Astrocyte (in vitro differentiated cells and primary cell): ENCODE data around the gene P2RY6. TPM values are rescaled to one million over a fixed set of nuclear protein-coding genes. Genes with fewer than 3 reads are reported as not detected.

Experiments used
- DNase-seq: peaks from one replicate; pipeline ENCODE4 v3.0.0-alpha.2; 2010; ENCODE audit warnings: low read depth
- FAIRE-seq: peaks from 2 replicates; lab custom pipeline; 2011; peaks lifted over from hg19 to GRCh38; lab: Jason Lieb, UNC
- H2AFZ ChIP-seq: 2 replicates; pipeline ENCODE4 v1.6.0; 2012; ENCODE audit warnings: low read depth, low read length, inconsistent platforms
- H3K27ac ChIP-seq: 2 replicates; pipeline ENCODE4 v1.5.1; 2011; ENCODE audit warnings: low read depth, low read length, inconsistent platforms
- H3K27me3 ChIP-seq: 2 replicates; pipeline ENCODE4 v1.6.0; 2011; ENCODE audit warnings: low read length, inconsistent platforms; ENCODE audit not compliant: insufficient read depth
- H3K36me3 ChIP-seq: 2 replicates; pipeline ENCODE4 v1.5.1; 2011; ENCODE audit warnings: low read length, inconsistent platforms; ENCODE audit not compliant: insufficient read depth
- H3K4me1 ChIP-seq: 2 replicates; pipeline ENCODE4 v1.5.1; 2011; ENCODE audit warnings: low read length, inconsistent platforms; ENCODE audit not compliant: insufficient read depth
- H3K4me2 ChIP-seq: 2 replicates; pipeline ENCODE4 v1.6.0; 2012; ENCODE audit warnings: low read length, inconsistent platforms
- H3K4me3 ChIP-seq: 2 replicates; pipeline ENCODE4 v1.5.1; 2011; ENCODE audit warnings: low read depth, mild to moderate bottlenecking, low read length, inconsistent platforms; ENCODE audit not compliant: insufficient read depth
- H3K79me2 ChIP-seq: 2 replicates; pipeline ENCODE4 v1.6.0; 2012; ENCODE audit warnings: mild to moderate bottlenecking, low read length, inconsistent platforms; ENCODE audit not compliant: insufficient read depth
- H3K9ac ChIP-seq: 2 replicates; pipeline ENCODE4 v1.6.0; 2012; ENCODE audit warnings: mild to moderate bottlenecking, low read length, inconsistent platforms
- H3K9me3 ChIP-seq: 2 replicates; pipeline ENCODE4 v1.5.1; 2012; ENCODE audit warnings: low read depth, mild to moderate bottlenecking, low read length, inconsistent platforms; ENCODE audit not compliant: insufficient read depth
- H4K20me1 ChIP-seq: 2 replicates; pipeline ENCODE4 v1.6.0; 2012; ENCODE audit warnings: low read length, inconsistent platforms; ENCODE audit not compliant: insufficient read depth
- H3K27ac Mint-ChIP-seq: one replicate; pipeline ENCODE4 v1.8.0; 2021; ENCODE audit warnings: mild to moderate bottlenecking, mixed read lengths; ENCODE audit not compliant: unreplicated experiment
- H3K27me3 Mint-ChIP-seq: one replicate; pipeline ENCODE4 v1.8.0; 2021; ENCODE audit warnings: low read depth, mixed read lengths; ENCODE audit not compliant: unreplicated experiment
- H3K36me3 Mint-ChIP-seq: one replicate; pipeline ENCODE4 v1.8.0; 2021; ENCODE audit warnings: low read depth, mixed read lengths; ENCODE audit not compliant: unreplicated experiment
- H3K4me1 Mint-ChIP-seq: one replicate; pipeline ENCODE4 v1.8.0; 2021; ENCODE audit warnings: low read depth, mixed read lengths; ENCODE audit not compliant: unreplicated experiment
- H3K4me3 Mint-ChIP-seq: one replicate; pipeline ENCODE4 v1.8.0; 2021; ENCODE audit warnings: mild to moderate bottlenecking, moderate library complexity, mixed read lengths; ENCODE audit not compliant: unreplicated experiment
- H3K9me3 Mint-ChIP-seq: one replicate; pipeline ENCODE4 v1.8.0; 2021; ENCODE audit warnings: mild to moderate bottlenecking, mixed read lengths; ENCODE audit not compliant: unreplicated experiment
- CTCF ChIP-seq: IDR thresholded peaks from 2 replicates; pipeline ENCODE4 v1.5.1; 2011; ENCODE audit warnings: low read depth, mild to moderate bottlenecking, inconsistent platforms, low read length, moderate library complexity; ENCODE audit not compliant: insufficient read depth
- EZH2 ChIP-seq: IDR thresholded peaks from 2 replicates; pipeline ENCODE4 v1.6.1; 2012; ENCODE audit warnings: mild to moderate bottlenecking, low read length, inconsistent platforms; ENCODE audit not compliant: insufficient read depth
- total RNA-seq: library from RNA; stranded (reverse); gene quantifications from 2 replicates; pipeline ENCODE4 v1.2.1, GENCODE V29; 2021

The P2RY6 gene
- total RNA-seq, 1 donor from 2014 or later = 0.75 TPM

GRCh38 chr11:73265278-73265810 is 6.8 kb upstream of the P2RY6 start:
- H3K36me3 Mint-ChIP-seq = no peaks in the 10 kb centered on the region
- no peaks in the 10 kb centered on the region for H3K9me3 Mint-ChIP-seq
- Histone ChIP-seq H3K79me2 (no peaks in the 10 kb centered on the region), H3K4me1 (no peaks in the 10 kb centered on the region), H3K4me2 (peak overlapping the region; percentile 79), H3K9ac (no peak overlapping the region), H3K27ac (no peak overlapping the region), H2AFZ (no peak overlapping the region), H3K36me3 (no peaks in the 10 kb centered on the region), H3K9me3 (no peaks in the 10 kb centered on the region), H4K20me1 (no peaks in the 10 kb centered on the region), H3K4me3 (no peak overlapping the region), H3K27me3 (peaks cover 20% of the 10 kb centered on the region)
- no peak overlapping the region for H3K4me3 Mint-ChIP-seq
- FAIRE-seq (no peak), DNase-seq (peak; percentile 18)
- peaks cover 4% of the 10 kb centered on the region for H3K4me1 Mint-ChIP-seq
- TF ChIP-seq CTCF = no peak
- TF ChIP-seq EZH2 = no peak
- H3K27ac Mint-ChIP-seq = no peak overlapping the region
- H3K27me3 Mint-ChIP-seq = peaks cover 42% of the 10 kb centered on the region

GRCh38 chr11:73265853-73266645 is 6.1 kb upstream of the P2RY6 start:
- Histone ChIP-seq H2AFZ (no peak overlapping the region), H3K27me3 (peaks cover 20% of the 10 kb centered on the region)

More at GRCh38 chr11:73265853-73266645, 6.1 kb upstream of the P2RY6 start:
- no peaks in the 10 kb centered on the region for H4K20me1 ChIP-seq
- FAIRE-seq (no peak), DNase-seq (no peak)
- Mint-ChIP-seq H3K4me1 (peaks cover 4% of the 10 kb centered on the region), H3K36me3 (no peaks in the 10 kb centered on the region), H3K27me3 (peaks cover 42% of the 10 kb centered on the region), H3K9me3 (no peaks in the 10 kb centered on the region), H3K4me3 (no peak overlapping the region), H3K27ac (no peak overlapping the region)
- H3K9ac ChIP-seq = no peak overlapping the region
- H3K9me3 ChIP-seq = no peaks in the 10 kb centered on the region
- H3K4me3 ChIP-seq = no peak overlapping the region
- H3K36me3 ChIP-seq = no peaks in the 10 kb centered on the region
- no peak for TF ChIP-seq EZH2
- TF ChIP-seq CTCF = no peak
- H3K27ac ChIP-seq = no peak overlapping the region
- no peaks in the 10 kb centered on the region for H3K79me2 ChIP-seq
- H3K4me2 ChIP-seq = no peak overlapping the region
- H3K4me1 ChIP-seq = no peaks in the 10 kb centered on the region
